WI38 (cell line): ENCODE results near the gene DVL2.

Experiments used
- H3K4me3 ChIP-seq: 2 replicates; pipeline ENCODE4 v1.5.1; 2011; ENCODE audit warnings: low read depth, mild to moderate bottlenecking, control low read depth, low read length
- TF ChIP-seq, protein P1 (sequence below): IDR thresholded peaks from 2 replicates; pipeline ENCODE4 v1.5.1; 2012; ENCODE audit warnings: low read depth, mild to moderate bottlenecking, control low read depth, low read length

The DVL2 gene

DNA sequence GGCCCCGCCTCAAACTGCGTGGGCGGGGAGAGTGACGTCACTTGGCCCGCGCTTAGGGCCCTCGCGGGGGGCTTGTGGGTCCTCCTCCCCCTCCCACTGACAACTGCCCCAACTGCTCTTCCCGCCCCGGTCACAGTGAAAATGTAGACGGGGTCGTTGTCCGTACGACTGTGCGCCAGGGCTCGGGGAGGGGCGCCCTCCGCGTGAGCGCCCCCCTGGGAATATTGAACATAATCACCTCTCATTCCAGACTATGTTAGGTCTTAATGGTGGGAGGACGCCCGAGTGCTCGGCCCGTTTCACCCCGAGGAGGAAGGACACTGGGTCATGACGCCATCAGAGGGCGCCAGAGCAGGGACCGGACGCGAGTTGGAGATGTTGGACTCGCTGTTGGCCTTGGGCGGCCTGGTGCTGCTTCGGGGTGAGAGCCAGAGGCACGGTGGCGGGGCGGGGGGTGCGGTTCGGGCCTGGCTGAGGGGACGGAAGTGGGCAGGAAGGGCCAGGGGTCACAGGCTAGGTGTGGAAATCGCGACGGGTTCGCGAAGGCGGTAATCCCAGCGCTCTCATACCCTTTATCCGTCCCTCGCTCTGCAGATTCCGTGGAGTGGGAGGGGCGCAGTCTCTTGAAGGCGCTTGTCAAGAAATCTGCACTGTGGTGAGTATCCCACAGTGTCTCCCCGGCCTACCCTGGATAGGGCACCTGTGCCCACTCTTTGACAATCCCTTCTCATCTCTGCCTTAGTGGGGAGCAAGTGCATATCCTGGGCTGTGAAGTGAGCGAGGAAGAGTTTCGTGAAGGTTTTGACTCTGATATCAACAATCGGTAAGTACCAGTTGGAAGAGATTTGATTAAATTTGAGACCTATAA lies 18.1 kb upstream of the DVL2 start, which contains the start of gene ELP5:
Gene ELP5 (plus strand): TSS at position 40 of the 868 bp plus-strand sequence. CDS start 336 bp downstream, at position 376.
- peak within 1 kb of the TSS; percentile 94 for H3K4me3 ChIP-seq
- TF ChIP-seq, protein P1, sequence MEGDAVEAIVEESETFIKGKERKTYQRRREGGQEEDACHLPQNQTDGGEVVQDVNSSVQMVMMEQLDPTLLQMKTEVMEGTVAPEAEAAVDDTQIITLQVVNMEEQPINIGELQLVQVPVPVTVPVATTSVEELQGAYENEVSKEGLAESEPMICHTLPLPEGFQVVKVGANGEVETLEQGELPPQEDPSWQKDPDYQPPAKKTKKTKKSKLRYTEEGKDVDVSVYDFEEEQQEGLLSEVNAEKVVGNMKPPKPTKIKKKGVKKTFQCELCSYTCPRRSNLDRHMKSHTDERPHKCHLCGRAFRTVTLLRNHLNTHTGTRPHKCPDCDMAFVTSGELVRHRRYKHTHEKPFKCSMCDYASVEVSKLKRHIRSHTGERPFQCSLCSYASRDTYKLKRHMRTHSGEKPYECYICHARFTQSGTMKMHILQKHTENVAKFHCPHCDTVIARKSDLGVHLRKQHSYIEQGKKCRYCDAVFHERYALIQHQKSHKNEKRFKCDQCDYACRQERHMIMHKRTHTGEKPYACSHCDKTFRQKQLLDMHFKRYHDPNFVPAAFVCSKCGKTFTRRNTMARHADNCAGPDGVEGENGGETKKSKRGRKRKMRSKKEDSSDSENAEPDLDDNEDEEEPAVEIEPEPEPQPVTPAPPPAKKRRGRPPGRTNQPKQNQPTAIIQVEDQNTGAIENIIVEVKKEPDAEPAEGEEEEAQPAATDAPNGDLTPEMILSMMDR = no peak

DNA sequence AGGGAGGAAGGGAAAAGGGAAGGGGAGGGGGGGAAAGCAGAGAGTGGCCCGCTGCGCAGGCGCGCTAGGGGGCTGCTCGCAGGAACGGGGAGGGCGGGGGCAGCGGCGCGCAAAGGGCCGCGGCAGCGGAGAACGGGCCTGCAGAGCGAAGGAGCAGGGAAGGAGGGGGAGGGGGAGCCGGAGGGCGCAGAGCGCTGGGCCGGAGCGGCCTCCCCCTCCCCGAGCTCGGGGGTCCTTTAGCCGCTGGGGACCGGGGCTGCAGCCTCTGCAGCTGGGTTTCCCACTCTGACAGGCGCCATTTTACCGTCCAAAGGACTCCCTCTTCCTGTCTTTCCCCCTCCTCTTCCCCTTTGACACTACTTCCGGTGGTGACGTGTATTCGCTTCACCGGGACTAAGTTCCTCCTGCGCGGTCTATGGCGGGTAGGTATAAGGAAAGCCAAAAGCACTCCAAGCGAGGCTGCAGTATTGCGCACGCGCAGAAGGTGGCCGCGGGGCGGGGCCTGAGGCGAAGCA lies 17.4 kb upstream of the DVL2 start, which contains the start of gene CTDNEP1:
Gene CTDNEP1 (minus strand): TSS at position 74 of the 515 bp plus-strand sequence. CDS start 438 bp downstream, outside the sequence.
- TF ChIP-seq, protein P1 = no peak
- peak within 1 kb of the TSS; percentile 94 for H3K4me3 ChIP-seq

DNA sequence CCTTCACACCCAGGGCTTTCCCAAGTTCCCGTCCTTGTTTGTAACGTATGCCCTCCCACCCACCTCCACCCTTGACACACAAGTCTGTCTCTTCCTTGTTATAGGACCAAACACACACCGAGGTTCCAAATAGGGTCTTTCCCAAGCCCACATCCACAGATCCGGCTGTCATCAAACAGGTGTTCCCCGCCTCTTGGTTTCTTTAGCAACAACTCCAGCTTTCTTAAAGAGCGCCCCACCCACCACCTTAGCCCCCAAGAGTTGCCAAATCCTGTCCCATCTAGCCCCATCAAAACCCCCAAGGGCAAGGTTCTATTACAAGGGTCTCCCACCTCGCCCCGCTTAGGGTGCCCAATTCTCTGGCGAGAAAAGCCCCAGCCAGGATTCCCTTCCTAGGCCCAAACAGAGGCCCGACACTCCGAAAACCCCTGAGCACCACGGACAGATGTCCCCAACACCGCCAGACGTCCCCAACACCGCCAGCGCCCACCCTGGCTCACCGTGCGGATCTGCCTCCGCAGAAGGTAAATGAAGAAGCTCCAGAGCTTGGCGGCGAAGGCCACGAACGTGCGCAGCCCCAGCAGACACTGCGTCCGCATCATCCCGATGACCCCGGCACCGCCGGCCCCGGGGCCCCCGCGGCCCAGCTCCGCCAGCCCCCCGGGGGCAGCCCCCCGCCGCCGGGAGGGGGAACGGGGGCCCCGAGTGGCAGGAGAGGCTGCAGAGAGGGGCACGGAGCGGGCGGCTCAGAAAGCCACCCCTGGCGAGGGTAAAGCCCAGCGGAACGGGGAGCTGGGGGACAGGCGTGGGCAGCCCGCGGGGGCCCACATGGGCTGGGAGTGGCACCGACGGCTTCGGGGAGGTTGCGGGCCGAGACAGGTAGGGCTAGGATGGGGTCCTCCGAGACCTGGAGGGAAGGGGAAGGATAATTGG lies 16.6 kb upstream of the DVL2 start:
- H3K4me3 ChIP-seq = peak overlapping the region; percentile 94
- TF ChIP-seq, protein P1 = no peak

DNA sequence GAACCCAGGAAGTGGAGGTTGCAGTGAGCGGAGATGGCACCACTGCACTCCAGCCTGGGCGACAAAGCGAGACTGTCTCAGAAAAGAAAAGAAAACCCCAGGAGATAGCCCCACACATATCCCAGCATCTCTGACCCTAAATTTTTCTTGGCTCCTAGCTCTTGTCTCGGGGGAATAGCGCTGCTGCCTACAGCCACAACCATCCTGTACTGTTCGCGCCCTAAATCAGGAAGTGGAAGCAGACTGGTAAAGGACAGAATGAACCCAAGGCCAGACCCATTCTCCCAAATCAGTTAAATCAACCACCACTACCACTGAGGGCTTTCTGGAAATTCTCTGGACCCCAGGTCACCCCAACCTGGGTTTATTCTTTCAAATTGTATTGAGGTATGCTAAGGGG lies 15.5 kb upstream of the DVL2 start:
- TF ChIP-seq, protein P1 = no peak
- H3K4me3 ChIP-seq = peak overlapping the region; percentile 94

DNA sequence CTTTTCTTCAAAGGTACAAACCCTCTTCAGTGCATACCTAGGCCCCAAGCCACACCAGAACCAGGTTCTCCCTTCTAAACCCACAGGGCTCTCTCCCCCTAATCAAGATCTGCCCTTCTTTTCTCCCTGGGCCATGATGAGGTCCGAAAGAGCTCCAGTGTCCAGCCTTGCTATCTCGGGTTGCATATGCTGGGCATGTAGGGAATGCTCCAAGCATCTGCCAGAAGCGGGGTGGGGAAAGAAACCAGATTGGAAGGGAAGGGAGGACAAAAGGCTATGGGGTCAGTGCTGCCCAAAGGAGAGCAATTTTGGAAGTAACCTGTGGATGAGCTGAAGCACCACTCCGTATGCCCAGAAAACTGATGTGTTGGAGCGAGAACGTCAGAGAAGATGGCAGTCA lies 14.9 kb upstream of the DVL2 start:
- TF ChIP-seq, protein P1 = no peak
- H3K4me3 ChIP-seq = no peak overlapping the region

DNA sequence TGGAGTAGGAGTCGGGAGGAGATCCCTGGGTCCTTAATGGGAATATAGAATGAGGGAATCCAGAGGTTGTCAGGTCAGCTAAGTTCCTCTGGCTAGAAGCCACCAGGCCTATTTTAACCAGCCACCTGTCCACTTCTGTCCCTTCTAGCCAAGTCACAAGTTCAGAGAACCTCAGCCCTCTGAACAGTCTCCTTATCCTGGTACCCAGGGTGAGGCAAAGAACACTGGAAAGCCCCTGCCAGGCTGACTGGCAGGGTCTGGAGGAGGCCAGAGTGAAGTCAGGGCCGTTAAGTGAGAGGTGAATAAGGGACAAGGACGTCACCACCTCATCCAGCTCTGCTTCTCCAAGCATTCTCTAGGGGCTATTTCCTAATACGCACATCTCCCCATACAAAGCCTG lies 14.5 kb upstream of the DVL2 start:
- no peak overlapping the region for H3K4me3 ChIP-seq

More for the DNA sequence above, 14.5 kb upstream of the DVL2 start:
- TF ChIP-seq, protein P1 = no peak
